ENCODE data around the gene DNASE1L3.

The DNASE1L3 gene

DNA sequence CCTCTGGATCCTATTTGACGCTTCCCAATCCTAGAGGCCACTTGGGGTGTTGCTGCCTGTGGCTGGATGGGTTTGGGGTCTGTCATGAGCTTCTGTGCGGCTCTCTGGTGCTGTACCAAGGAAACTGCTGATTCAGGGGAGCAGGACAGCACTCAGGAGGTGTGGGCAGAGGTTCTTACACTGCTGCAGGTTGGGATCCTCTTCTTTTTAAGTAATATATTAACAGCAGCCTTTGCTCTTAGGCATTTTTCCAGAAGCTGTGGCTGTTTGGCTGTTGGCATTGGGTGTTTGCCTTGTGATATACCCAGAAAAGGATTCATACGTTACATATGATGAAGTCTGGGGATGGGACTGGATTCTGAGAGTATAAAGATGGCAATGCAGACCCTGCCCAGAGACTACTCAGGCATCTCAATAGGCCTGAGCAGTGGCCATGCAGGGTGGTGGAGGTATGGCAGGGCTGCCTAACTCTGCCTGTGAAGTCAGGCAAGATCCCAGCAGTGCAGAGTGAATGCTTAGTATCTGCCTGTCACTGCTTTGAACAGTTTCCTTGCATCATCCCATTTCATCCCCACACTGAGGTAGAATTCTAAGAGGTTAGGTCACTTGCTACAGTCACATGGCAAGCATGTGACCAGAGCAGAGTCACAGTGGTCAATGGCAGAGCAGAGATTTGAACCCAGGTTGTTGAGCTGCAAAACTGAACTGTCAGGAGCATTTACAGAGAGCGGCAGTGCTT is 30.7 kb upstream of the DNASE1L3 start:
- DNase-seq (ENCODE audit: low spot score), result no peak
- TF ChIP-seq, protein P1, sequence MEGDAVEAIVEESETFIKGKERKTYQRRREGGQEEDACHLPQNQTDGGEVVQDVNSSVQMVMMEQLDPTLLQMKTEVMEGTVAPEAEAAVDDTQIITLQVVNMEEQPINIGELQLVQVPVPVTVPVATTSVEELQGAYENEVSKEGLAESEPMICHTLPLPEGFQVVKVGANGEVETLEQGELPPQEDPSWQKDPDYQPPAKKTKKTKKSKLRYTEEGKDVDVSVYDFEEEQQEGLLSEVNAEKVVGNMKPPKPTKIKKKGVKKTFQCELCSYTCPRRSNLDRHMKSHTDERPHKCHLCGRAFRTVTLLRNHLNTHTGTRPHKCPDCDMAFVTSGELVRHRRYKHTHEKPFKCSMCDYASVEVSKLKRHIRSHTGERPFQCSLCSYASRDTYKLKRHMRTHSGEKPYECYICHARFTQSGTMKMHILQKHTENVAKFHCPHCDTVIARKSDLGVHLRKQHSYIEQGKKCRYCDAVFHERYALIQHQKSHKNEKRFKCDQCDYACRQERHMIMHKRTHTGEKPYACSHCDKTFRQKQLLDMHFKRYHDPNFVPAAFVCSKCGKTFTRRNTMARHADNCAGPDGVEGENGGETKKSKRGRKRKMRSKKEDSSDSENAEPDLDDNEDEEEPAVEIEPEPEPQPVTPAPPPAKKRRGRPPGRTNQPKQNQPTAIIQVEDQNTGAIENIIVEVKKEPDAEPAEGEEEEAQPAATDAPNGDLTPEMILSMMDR (IDR thresholded peaks at IDR 0.05), result no peak
- H3K27ac ChIP-seq, result no peak overlapping the region
- no peak overlapping the region for H3K4me3 ChIP-seq

- Histone ChIP-seq H3K4me3 (peak overlapping the region; percentile 96), H3K27ac (peak overlapping the region in 1 of 2 donors; percentile 90)
- TF ChIP-seq, protein P1 (IDR thresholded peaks at IDR 0.05), result no peak
- DNase-seq (ENCODE audit: low spot score), result no peak
Observed at GRCh38 chr3:58238830-58239229, 28.1 kb upstream of the DNASE1L3 start.

- TF ChIP-seq, protein P1 (IDR thresholded peaks at IDR 0.05), result no peak
- Histone ChIP-seq H3K27ac (peak overlapping the region; percentile 55 to 90), H3K4me3 (peak overlapping the region; percentile 96)
- peak; percentile 82 for DNase-seq (ENCODE audit: low spot score)
Observed at GRCh38 chr3:58237941-58238681, 27.3 kb upstream of the DNASE1L3 start.

DNA sequence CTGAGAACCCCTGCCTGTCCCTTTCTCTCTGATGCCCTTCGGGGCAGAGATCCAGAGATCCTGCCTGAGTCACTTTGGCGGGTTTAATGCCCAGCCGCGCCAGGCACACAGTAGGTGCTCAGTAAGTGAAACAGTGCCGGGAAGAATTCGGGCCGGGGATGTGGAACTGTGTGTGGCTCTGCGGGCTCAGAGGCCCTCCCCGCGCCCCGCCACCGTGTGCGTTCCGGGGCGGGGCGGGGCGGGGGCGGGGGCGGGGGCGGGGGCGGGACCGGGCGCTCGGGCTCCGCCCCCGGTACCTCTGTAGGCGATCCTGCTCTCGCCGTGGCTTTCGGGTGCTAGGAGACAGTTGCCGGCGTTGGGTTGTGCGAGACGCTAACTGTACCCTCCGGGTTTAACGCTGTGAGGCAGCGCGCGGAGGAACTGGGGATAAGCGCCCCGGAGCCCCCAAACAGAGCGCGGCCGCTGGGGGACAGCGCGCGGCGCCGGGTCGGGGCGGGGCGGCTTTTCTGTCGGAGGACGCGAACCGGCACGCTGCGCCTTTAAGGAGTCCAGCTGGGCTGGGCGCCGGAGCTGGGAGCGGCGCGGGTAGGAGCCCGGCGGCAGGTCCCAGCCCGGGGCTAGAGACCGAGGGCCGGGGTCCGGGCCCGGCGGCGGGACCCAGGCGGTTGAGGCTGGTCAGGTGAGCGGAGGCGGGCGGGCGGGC is 26.6 kb upstream of the DNASE1L3 start, which contains the start of gene ABHD6:
Gene ABHD6, plus strand, starts transcription at position 555 of the 703 bp plus-strand sequence. CDS start 18,795 bp downstream, outside the sequence.
- peak; percentile 87 for DNase-seq (ENCODE audit: low spot score)
- Histone ChIP-seq H3K4me3 (peak within 1 kb of the TSS; percentile 96), H3K27ac (peak within 1 kb of the TSS; percentile 55 to 90)
- TF ChIP-seq, protein P1 (IDR thresholded peaks at IDR 0.05), result no peak

GRCh38 chr3:58236527-58237237 is 25.9 kb upstream of the DNASE1L3 start:
- H3K4me3 ChIP-seq, result peak overlapping the region; percentile 96
- DNase-seq (ENCODE audit: low spot score), result no peak
- peak overlapping the region in 1 of 2 donors; percentile 90 for H3K27ac ChIP-seq
- TF ChIP-seq, protein P1 (IDR thresholded peaks at IDR 0.05), result no peak

DNA sequence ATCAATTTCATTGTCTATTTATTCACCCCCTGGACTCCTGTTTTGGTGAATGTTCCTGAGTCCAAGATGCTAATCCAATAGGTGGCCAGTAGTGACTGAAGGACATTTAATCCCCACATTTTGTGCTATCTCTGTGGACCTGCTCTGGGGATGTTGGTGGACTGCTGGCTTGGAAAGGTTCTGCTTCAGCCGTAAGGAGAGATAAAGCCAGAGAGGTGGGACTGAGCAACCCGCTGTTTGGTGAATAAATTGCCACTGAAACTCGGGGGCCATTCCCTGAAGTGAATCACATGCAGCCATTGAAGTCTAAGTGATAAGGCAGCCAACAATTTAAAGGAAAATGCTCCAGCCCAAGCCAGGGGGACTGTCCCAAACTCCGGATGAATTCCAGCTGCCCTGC is 25.2 kb upstream of the DNASE1L3 start:
- no peak for DNase-seq (ENCODE audit: low spot score)
- TF ChIP-seq, protein P1 (IDR thresholded peaks at IDR 0.05), result no peak
- H3K4me3 ChIP-seq, result no peak overlapping the region
- H3K27ac ChIP-seq, result no peak overlapping the region

Data from coronary artery (tissue), 2 donors.